CD14-positive monocyte (primary cell): ENCODE data around the gene ASF1B. TPM values are rescaled to one million over a fixed set of nuclear protein-coding genes. Genes with fewer than 3 reads are reported as not detected.

ENCODE experiments used
- DNase-seq, 3 donors: peaks; one replicate each; pipeline ENCODE4 v3.0.0-alpha.2; 2011 to 2022
- H2AFZ ChIP-seq: 2 replicates; pipeline ENCODE4 v1.6.0; 2012; ENCODE audit warnings: mild to moderate bottlenecking, low read depth, low read length, inconsistent platforms; ENCODE audit not compliant: insufficient read depth, poor library complexity, severe bottlenecking
- H3K27ac ChIP-seq, 2 donors: 1 replicate in 1 of 2; 2 replicates in 1 of 2; pipeline ENCODE4 v1.5.1; 2012 to 2013; ENCODE audit warnings: low read length in 2 of 2, control low read depth in 1 of 2, inconsistent platforms in 1 of 2, low read depth in 1 of 2, mild to moderate bottlenecking in 1 of 2
- H3K27me3 ChIP-seq, 2 donors: one replicate each; pipeline versions ENCODE4 v1.6.0 to v1.6.1; 2011 to 2013; ENCODE audit warnings: low read length in 2 of 2; ENCODE audit not compliant: control insufficient read depth in 2 of 2, insufficient read depth in 2 of 2
- H3K36me3 ChIP-seq, 2 donors: replicated peaks in 1 of 2; 1 replicate in 1 of 2; 2 replicates in 1 of 2; pipeline versions ENCODE4 v1.5.1 to v1.6.1; 2012 to 2013; ENCODE audit warnings: low read length in 2 of 2, control low read depth in 1 of 2, inconsistent platforms in 1 of 2, mild to moderate bottlenecking in 1 of 2; ENCODE audit not compliant: insufficient read depth in 2 of 2, control insufficient read depth in 1 of 2
- H3K4me1 ChIP-seq, 2 donors: 1 replicate in 1 of 2; 2 replicates in 1 of 2; pipeline versions ENCODE4 v1.5.1 to v1.6.1; 2012 to 2013; ENCODE audit warnings: low read length in 2 of 2, control low read depth in 1 of 2, inconsistent platforms in 1 of 2, mild to moderate bottlenecking in 1 of 2, moderate library complexity in 1 of 2; ENCODE audit not compliant: insufficient read depth in 2 of 2, control insufficient read depth in 1 of 2
- H3K4me2 ChIP-seq: replicated peaks from 2 replicates; pipeline ENCODE3; 2012; ENCODE audit warnings: low read length, moderate library complexity, mild to moderate bottlenecking; ENCODE audit not compliant: poor library complexity, severe bottlenecking; ENCODE audit errors: extremely low read depth
- H3K4me3 ChIP-seq, 3 experiments: fragments of 200-600 bp in 1 of 3; sonication (generic) in 1 of 3; replicated peaks in 1 of 3; 1 replicate in 2 of 3; 2 replicates in 1 of 3; pipeline ENCODE4 v1.5.1; 2011 to 2013; ENCODE audit warnings: low read length in 3 of 3, mild to moderate bottlenecking in 3 of 3, control low read depth in 2 of 3, low read depth in 2 of 3, inconsistent platforms in 1 of 3, moderate library complexity in 1 of 3
- H3K79me2 ChIP-seq: 2 replicates; pipeline ENCODE4 v1.6.0; 2012; ENCODE audit warnings: mild to moderate bottlenecking, control low read depth, inconsistent platforms, low read length, moderate library complexity; ENCODE audit not compliant: insufficient read depth
- H3K9ac ChIP-seq: 2 replicates; pipeline ENCODE4 v1.6.0; 2017; ENCODE audit warnings: low read length, mild to moderate bottlenecking; ENCODE audit not compliant: insufficient read depth, poor library complexity, severe bottlenecking
- H3K9me3 ChIP-seq, 2 donors: replicated peaks in 1 of 2; 1 replicate in 1 of 2; 2 replicates in 1 of 2; pipeline versions ENCODE4 v1.5.1 to v1.6.1; 2012 to 2013; ENCODE audit warnings: low read length in 2 of 2, control low read depth in 1 of 2; ENCODE audit not compliant: control insufficient read depth in 1 of 2, insufficient read depth in 1 of 2
- H4K20me1 ChIP-seq: 2 replicates; pipeline ENCODE4 v1.6.0; 2012; ENCODE audit warnings: mild to moderate bottlenecking, low read length, control low read depth, moderate library complexity; ENCODE audit not compliant: insufficient read depth
- H3K27ac Mint-ChIP-seq, 7 donors: one replicate each; pipeline ENCODE4 v1.8.0; 2020; ENCODE audit warnings: mild to moderate bottlenecking in 7 of 7, mixed read lengths in 7 of 7, moderate library complexity in 6 of 7, inconsistent platforms in 2 of 7
- H3K27me3 Mint-ChIP-seq, 3 donors: one replicate each; pipeline ENCODE4 v1.8.0; 2021 to 2022; ENCODE audit warnings: low read depth in 3 of 3, mild to moderate bottlenecking in 3 of 3, mixed read lengths in 3 of 3, moderate library complexity in 3 of 3, inconsistent platforms in 1 of 3
- H3K36me3 Mint-ChIP-seq, 2 donors: one replicate each; pipeline ENCODE4 v1.8.0; 2020; ENCODE audit warnings: mixed read lengths in 2 of 2, inconsistent platforms in 1 of 2, mild to moderate bottlenecking in 1 of 2
- H3K4me1 Mint-ChIP-seq: one replicate; pipeline ENCODE4 v1.8.0; 2020; ENCODE audit warnings: mild to moderate bottlenecking, mixed read lengths
- H3K4me3 Mint-ChIP-seq, 2 donors: one replicate each; pipeline ENCODE4 v1.8.0; 2020; ENCODE audit warnings: mild to moderate bottlenecking in 2 of 2, mixed read lengths in 2 of 2, moderate library complexity in 1 of 2
- H3K9me3 Mint-ChIP-seq, 7 donors: one replicate each; pipeline ENCODE4 v1.8.0; 2020 to 2022; ENCODE audit warnings: mixed read lengths in 7 of 7, mild to moderate bottlenecking in 6 of 7, moderate library complexity in 6 of 7, inconsistent platforms in 2 of 7
- CTCF ChIP-seq: fragments of 200-600 bp; IDR thresholded peaks from one replicate; pipeline ENCODE4 v1.8.0; 2022; ENCODE audit warnings: antibody characterized with exemption, mild to moderate bottlenecking
- WGBS: methylation state at CpG from one replicate; pipeline ENCODE4 v1.1.5; 2013; ENCODE audit warnings: missing lambda C conversion rate; ENCODE audit not compliant: insufficient coverage; 5-methylcytosine and 5-hydroxymethylcytosine counted together
- intact Hi-C, 2 donors: fragments of 100-400 bp; cut with micrococcal nuclease; formaldehyde crosslinking; loops; one replicate each; pipeline versions ENCODE4 v1.15.0 to v1.15.1; 2023
- polyA plus RNA-seq, 3 donors: library from polyadenylated mRNA; depleted of rRNA in 1 of 3; unstranded in 2 of 3; stranded (reverse) in 1 of 3; fragments of 300-500 nt in 2 of 3; fragments of >200 nt in 1 of 3; fragmentation: Illumina TruSeq in 2 of 3; gene quantifications; 1 replicate in 2 of 3; 2 replicates in 1 of 3; pipeline ENCODE4 v1.2.3, GENCODE V29; 2012 to 2021

ASF1B gene
- polyA plus RNA-seq, 3 donors = 6.3 to 13.4 (median 9.2) TPM

GRCh38 chr19:14103310-14103709 lies 33.1 kb downstream of the ASF1B start:
- Histone ChIP-seq H3K9ac (no peak overlapping the region), H3K4me2 (no peak overlapping the region), H4K20me1 (peaks cover 89% of the 10 kb centered on the region), H3K36me3 (peaks cover 78 to 96% of the 10 kb centered on the region in 2 donors), H3K9me3 (no peaks in the 10 kb centered on the region), H3K4me1 (no peaks in the 10 kb centered on the region), H3K79me2 (peaks cover 8% of the 10 kb centered on the region), H2AFZ (no peak overlapping the region), H3K27me3 (no peaks in the 10 kb centered on the region), H3K27ac (no peak overlapping the region), H3K4me3 (no peak overlapping the region)
- Mint-ChIP-seq H3K27ac (no peak overlapping the region), H3K9me3 (peaks cover 0 to 2% (median 0%) of the 10 kb centered on the region in 7 donors), H3K4me1 (no peaks in the 10 kb centered on the region), H3K36me3 (peaks cover 63 to 95% of the 10 kb centered on the region in 2 donors), H3K4me3 (no peak overlapping the region), H3K27me3 (peaks cover 0 to 2% (median 0%) of the 10 kb centered on the region in 3 donors)
- TF ChIP-seq CTCF = no peak
- no CpG with 5 or more reads among the region's 1 CpG for WGBS
- intact Hi-C loops = no loop called here
- DNase-seq = no peak

DNA sequence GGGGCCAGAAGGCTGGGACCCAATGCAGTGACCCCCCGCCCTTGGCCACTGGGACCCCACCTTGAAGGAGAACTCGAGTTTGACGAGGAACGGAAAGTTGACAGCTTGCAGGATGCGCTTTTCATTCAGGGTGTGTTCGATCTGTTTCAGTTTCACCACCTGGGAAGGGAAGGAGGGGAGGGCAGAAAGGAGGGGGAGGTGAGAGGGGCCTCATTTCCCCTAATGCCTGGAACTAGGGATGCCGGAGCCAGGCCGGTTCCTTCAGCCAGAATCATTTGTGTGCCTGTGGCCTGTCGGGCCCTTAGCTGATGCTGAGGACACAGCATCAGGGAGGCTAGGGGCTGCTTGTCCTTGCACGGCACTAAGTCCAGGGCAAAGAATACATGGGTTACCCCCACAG lies 33.6 kb downstream of the ASF1B start:
- Histone ChIP-seq H4K20me1 (peaks cover 88% of the 10 kb centered on the region), H3K4me2 (no peak overlapping the region), H3K27me3 (no peaks in the 10 kb centered on the region), H3K27ac (no peak overlapping the region), H3K36me3 (peaks cover 79 to 97% of the 10 kb centered on the region in 2 donors), H2AFZ (no peak overlapping the region), H3K79me2 (peaks cover 3% of the 10 kb centered on the region), H3K4me3 (no peak overlapping the region), H3K9me3 (no peaks in the 10 kb centered on the region), H3K4me1 (no peaks in the 10 kb centered on the region), H3K9ac (no peak overlapping the region)
- Mint-ChIP-seq H3K36me3 (peaks cover 63 to 95% of the 10 kb centered on the region in 2 donors), H3K27ac (peak overlapping the region in 1 of 7 donors; percentile 3), H3K4me3 (no peak overlapping the region), H3K27me3 (peaks cover 0 to 2% (median 0%) of the 10 kb centered on the region in 3 donors), H3K4me1 (no peaks in the 10 kb centered on the region), H3K9me3 (peaks cover 0 to 2% (median 0%) of the 10 kb centered on the region in 7 donors)
- intact Hi-C loops = no loop called here
- no peak for DNase-seq
- no peak for TF ChIP-seq CTCF
- WGBS = 92% methylated on average over 6 of the region's 10 CpGs
